CD4-positive, alpha-beta T cell treated with Interleukin-4 for 4 hours (primary cell): ENCODE measurements around the gene OTULIN.
A peak's percentile ranks its signal among the peaks of the same experiment; 100 is the strongest.

ENCODE experiments used
- DNase-seq: peaks from one replicate; pipeline ENCODE4 v3.0.0-alpha.2; 2020

OTULIN gene

DNA sequence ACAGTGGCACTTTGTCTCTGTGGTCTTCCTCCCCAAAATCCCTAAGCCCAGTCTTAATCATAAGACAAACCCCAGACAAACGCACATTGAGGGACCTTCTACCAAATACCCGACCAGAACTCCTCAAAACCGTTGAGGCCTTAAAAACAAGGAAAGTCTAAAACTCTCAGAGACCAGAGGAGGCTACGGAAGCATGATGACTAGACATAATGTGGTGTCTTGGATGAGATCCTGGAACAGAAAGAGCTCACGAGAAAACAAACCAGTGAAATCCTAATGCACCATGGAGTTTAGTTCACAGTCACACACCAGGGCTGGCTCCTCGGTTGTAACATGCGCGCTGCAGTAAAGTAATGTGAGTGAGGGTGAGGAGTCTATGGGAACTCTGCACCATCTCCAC, 58.4 kb downstream of the OTULIN start:
- DNase-seq: no peak

DNA sequence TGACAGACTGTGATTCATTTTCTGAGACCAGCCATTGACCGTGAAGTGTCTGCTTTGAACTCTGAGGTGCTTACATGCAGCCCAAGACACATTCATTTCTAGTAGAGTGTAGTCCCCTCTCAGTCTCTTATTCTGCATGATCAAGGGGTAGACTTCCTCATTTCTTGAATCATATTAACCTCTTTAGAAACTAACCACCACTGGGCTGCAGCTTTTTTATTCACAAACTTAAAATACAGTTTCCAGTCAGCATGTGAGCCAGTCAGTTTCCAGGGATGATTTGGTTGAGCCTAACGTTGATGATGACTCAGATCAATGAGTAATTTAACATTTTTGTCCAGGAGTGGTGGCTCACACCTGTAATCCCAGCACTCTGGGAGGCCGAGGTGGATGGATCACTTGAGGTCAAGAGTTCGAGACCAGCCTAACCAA, 59.2 kb downstream of the OTULIN start:
- DNase-seq: no peak

- no peak for DNase-seq
These were observed 60.1 kb downstream of the OTULIN start for GRCh38 chr5:14724633-14725032.

GRCh38 chr5:14726066-14726838, 61.7 kb downstream of the OTULIN start:
- no peak for DNase-seq

GRCh38 chr5:14727428-14727865, 62.9 kb downstream of the OTULIN start:
- DNase-seq: peak; percentile 72

- no peak for DNase-seq
These were observed 63.5 kb downstream of the OTULIN start for GRCh38 chr5:14727928-14728458.

DNA sequence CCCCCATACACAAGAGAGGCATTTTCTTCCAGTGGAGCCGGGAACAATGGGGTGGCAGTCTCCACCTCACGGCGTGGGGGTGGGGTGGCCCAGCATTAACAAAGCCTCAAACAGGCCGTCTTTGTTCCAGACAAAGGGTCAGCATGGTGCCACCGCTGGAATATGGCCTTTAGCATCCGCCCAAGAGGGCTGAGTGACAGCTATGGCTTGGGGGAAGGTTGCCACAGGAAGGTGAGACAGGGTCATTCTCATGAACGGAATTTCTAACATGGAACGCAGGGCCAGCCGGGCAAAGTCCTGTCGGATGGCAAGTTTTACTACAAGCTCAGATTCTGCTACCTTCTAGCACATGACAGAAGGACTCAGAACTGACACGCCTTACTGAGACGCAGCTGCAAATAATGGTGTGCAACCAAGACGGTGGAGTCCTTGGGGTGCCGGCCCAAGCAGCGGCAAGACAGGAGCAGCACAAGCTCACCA, 64.0 kb downstream of the OTULIN start:
- DNase-seq: no peak

GRCh38 chr5:14729448-14730385, 65.2 kb downstream of the OTULIN start:
- DNase-seq: no peak

- DNase-seq: no peak
These were observed 65.9 kb downstream of the OTULIN start for GRCh38 chr5:14730466-14730865.

DNA sequence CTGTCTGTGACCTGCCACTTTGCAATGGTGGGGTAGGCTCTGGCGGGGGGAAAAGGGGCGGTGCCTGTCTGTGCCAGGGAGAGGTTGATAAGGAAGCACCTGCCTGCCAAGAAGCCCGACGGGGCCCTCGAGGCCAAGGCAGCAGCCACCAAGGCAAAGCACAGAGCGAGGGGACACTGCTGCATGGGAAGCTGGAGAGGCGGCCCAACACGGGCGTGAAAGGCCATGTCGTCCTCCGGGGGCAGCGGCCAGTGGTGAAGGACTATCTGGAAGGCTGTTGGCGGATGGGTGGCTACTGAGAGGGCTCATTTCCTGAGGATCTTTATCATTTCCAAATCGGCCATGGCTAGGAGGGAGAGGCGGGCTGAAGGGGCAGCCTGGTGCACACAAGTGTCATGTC, 66.4 kb downstream of the OTULIN start:
- no peak for DNase-seq

- DNase-seq: no peak
These were observed 68.5 kb downstream of the OTULIN start for GRCh38 chr5:14732991-14733390.

- DNase-seq: no peak
These were observed 69.1 kb downstream of the OTULIN start for GRCh38 chr5:14733661-14734060.

DNA sequence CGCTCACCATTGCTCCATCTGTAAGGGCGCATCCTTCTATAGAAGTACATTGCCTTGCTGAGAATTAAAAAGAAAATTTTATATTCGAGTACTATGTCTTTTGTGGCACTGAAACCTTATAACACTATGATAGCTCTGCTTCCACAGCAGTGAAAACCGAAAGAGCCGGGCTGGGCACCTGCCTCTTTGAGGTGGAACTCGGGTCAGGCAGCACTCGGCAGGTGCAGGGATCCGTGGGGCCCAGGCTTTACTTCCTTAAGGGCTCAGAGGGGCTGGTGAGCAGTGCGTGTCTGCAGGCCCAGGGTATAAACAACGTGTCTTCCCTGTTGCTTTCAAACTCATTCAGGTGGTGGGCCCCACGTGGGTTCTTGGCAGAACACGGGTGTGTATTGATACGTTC, 69.9 kb downstream of the OTULIN start:
- DNase-seq: no peak

- DNase-seq: no peak
These were observed 71.4 kb downstream of the OTULIN start for GRCh38 chr5:14735944-14736343.

DNA sequence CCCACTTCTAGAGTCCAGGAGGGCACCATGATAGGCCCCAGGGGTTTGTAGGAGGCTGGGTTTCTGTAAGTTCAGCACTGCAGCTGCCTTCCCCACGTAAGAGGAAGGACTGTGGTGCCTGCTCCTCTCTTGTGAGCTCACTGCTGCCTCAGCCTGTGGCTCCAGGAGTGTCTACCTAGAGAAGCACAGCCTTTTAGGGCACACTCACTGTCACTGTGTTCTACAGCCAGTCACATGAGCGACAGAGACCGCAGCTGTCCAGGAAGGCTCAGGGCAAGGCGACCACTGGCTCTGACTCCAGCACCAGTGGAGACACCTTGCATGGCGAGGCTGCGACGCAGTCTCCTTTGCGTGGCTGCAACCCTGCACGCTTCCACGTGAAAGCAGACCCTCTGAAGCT, 72.8 kb downstream of the OTULIN start:
- DNase-seq: no peak

- no peak for DNase-seq
These were observed 73.5 kb downstream of the OTULIN start for GRCh38 chr5:14738050-14738449.

- DNase-seq: no peak
These were observed 75.0 kb downstream of the OTULIN start for GRCh38 chr5:14739538-14739937.

DNA sequence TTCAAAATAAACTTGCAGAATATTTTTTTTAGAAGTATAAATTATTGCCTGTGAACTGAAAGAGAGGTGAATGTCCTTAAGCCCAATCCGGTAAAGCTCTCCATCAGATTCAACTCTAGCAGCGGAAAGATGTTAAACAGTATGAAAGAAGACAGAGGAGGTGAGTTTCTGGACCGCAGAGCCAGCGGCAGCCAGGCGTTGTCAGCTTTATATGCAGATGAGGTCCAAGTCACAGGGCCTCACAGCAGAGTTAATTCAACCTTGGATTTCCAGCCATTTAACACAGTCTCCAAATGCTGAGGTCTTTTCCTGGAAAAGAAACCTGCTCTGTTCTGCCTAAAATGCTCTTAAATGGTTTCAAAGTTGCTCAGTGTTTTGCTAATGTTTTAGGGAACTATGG, 75.5 kb downstream of the OTULIN start:
- DNase-seq: no peak

- DNase-seq: no peak
These were observed 76.6 kb downstream of the OTULIN start for GRCh38 chr5:14741131-14741530.

- DNase-seq: no peak
These were observed 77.4 kb downstream of the OTULIN start for GRCh38 chr5:14741801-14742440.

- DNase-seq: no peak
These were observed 78.0 kb downstream of the OTULIN start for GRCh38 chr5:14742498-14742897.

GRCh38 chr5:14743601-14744295, 79.2 kb downstream of the OTULIN start:
- DNase-seq: no peak
